MM.1S (cell line): Measurements from ENCODE around the gene DSTN.

Experiments
- DNase-seq: peaks from one replicate; pipeline ENCODE4 v3.0.0-alpha.2; 2015
- H2AFZ ChIP-seq: fragments of 300-600 bp; sonication (generic); 2 replicates; pipeline ENCODE4 v1.6.0; 2016; ENCODE audit warnings: antibody characterized with exemption, low read length
- H3F3A ChIP-seq: fragments of 300-600 bp; sonication (generic); 2 replicates; pipeline ENCODE4 v1.6.1; 2016; ENCODE audit warnings: mild to moderate bottlenecking, antibody characterized with exemption, low read length, moderate library complexity, mixed read lengths; ENCODE audit not compliant: insufficient read depth
- H3K27ac ChIP-seq: fragments of 300-600 bp; sonication (generic); 2 replicates; pipeline ENCODE4 v1.5.1; 2016; ENCODE audit warnings: mild to moderate bottlenecking, low read length
- H3K27me3 ChIP-seq: fragments of 300-600 bp; sonication (generic); replicated peaks from 2 replicates; pipeline ENCODE4 v1.6.0; 2016; ENCODE audit warnings: low read length; ENCODE audit not compliant: insufficient read depth
- H3K36me3 ChIP-seq: fragments of 300-600 bp; sonication (generic); replicated peaks from 2 replicates; pipeline ENCODE4 v1.6.1; 2016; ENCODE audit warnings: mild to moderate bottlenecking, low read length, mixed read lengths; ENCODE audit not compliant: insufficient read depth
- H3K4me1 ChIP-seq: fragments of 300-600 bp; sonication (generic); 2 replicates; pipeline ENCODE4 v1.6.1; 2016; ENCODE audit warnings: low read length, mixed read lengths
- H3K4me2 ChIP-seq: fragments of 300-600 bp; sonication (generic); 2 replicates; pipeline ENCODE4 v1.6.0; 2016; ENCODE audit warnings: low read depth, low read length
- H3K4me3 ChIP-seq: fragments of 300-600 bp; sonication (generic); 2 replicates; pipeline ENCODE4 v1.5.1; 2016; ENCODE audit warnings: low read length, mixed read lengths
- H3K79me2 ChIP-seq: fragments of 300-600 bp; sonication (generic); 2 replicates; pipeline ENCODE4 v1.6.1; 2016; ENCODE audit warnings: mixed run types, low read length, mixed read lengths
- H3K9ac ChIP-seq: fragments of 300-600 bp; sonication (generic); 2 replicates; pipeline ENCODE4 v1.6.1; 2016; ENCODE audit warnings: low read length, mixed read lengths
- H3K9me2 ChIP-seq: fragments of 300-600 bp; sonication (generic); replicated peaks from 2 replicates; pipeline ENCODE4 v1.6.1; 2016; ENCODE audit warnings: mild to moderate bottlenecking, low read length, mixed read lengths; ENCODE audit not compliant: insufficient read depth
- H3K9me3 ChIP-seq: fragments of 300-600 bp; sonication (generic); replicated peaks from 2 replicates; pipeline ENCODE4 v1.6.1; 2016; ENCODE audit warnings: mild to moderate bottlenecking, low read length, mixed read lengths; ENCODE audit not compliant: insufficient read depth
- H4K20me1 ChIP-seq: fragments of 300-600 bp; sonication (generic); 2 replicates; pipeline ENCODE4 v1.6.1; 2016; ENCODE audit warnings: mild to moderate bottlenecking, low read length, moderate library complexity, mixed read lengths; ENCODE audit not compliant: insufficient read depth
- CTCF ChIP-seq: fragments of 300-600 bp; sonication (generic); IDR thresholded peaks from 2 replicates; pipeline ENCODE4 v1.5.1; 2016; ENCODE audit warnings: antibody characterized with exemption, low read length, mixed read lengths
- EZH2 ChIP-seq: fragments of 300-600 bp; sonication (generic); optimal IDR thresholded peaks from 2 replicates; pipeline ENCODE3; 2017; ENCODE audit warnings: low read depth, mild to moderate bottlenecking, antibody characterized with exemption, low read length, mixed read lengths
- EZH2phosphoT487 ChIP-seq: fragments of 300-600 bp; sonication (generic); IDR thresholded peaks from 2 replicates; pipeline ENCODE4 v1.6.1; 2018; ENCODE audit warnings: antibody characterized with exemption, low read length

The DSTN gene

GRCh38 chr20:17646209-17646960 lies 76.5 kb downstream of the DSTN start:
- no peak overlapping the region for H3K4me3 ChIP-seq
- TF ChIP-seq CTCF: no peak
- TF ChIP-seq EZH2phosphoT487: no peak
- no peak for TF ChIP-seq EZH2
- no peak overlapping the region for H3K4me2 ChIP-seq
- H4K20me1 ChIP-seq: peaks cover 77% of the 10 kb centered on the region
- no peak overlapping the region for H3K9ac ChIP-seq
- H3K9me3 ChIP-seq: no peaks in the 10 kb centered on the region
- H3K27me3 ChIP-seq: no peaks in the 10 kb centered on the region
- no peak overlapping the region for H2AFZ ChIP-seq
- H3K36me3 ChIP-seq: peaks cover 8% of the 10 kb centered on the region
- H3K4me1 ChIP-seq: no peaks in the 10 kb centered on the region
- no peak for DNase-seq
- H3K79me2 ChIP-seq: peaks cover 99% of the 10 kb centered on the region
- H3K27ac ChIP-seq: no peak overlapping the region
- H3F3A ChIP-seq: no peaks in the 10 kb centered on the region; the same call in none of the 2 replicates
- H3K9me2 ChIP-seq: no peaks in the 10 kb centered on the region

- Histone ChIP-seq H2AFZ (no peak overlapping the region), H3K4me1 (no peaks in the 10 kb centered on the region), H3K9me3 (no peaks in the 10 kb centered on the region), H3K36me3 (peaks cover 8% of the 10 kb centered on the region), H4K20me1 (peaks cover 75% of the 10 kb centered on the region), H3K4me3 (no peak overlapping the region), H3K79me2 (peaks cover 99% of the 10 kb centered on the region), H3K27me3 (no peaks in the 10 kb centered on the region), H3K9me2 (no peaks in the 10 kb centered on the region), H3K9ac (no peak overlapping the region), H3K4me2 (no peak overlapping the region), H3F3A (no peaks in the 10 kb centered on the region; the same call in none of the 2 replicates), H3K27ac (no peak overlapping the region)
- DNase-seq: no peak
- no peak for TF ChIP-seq EZH2phosphoT487
- TF ChIP-seq CTCF: no peak
- no peak for TF ChIP-seq EZH2
These were observed 77.1 kb downstream of the DSTN start for GRCh38 chr20:17646961-17647301.

- no peaks in the 10 kb centered on the region for H3K4me1 ChIP-seq
- no peak for DNase-seq
- H3K9me3 ChIP-seq: no peaks in the 10 kb centered on the region
- H4K20me1 ChIP-seq: peaks cover 75% of the 10 kb centered on the region
- H3K27ac ChIP-seq: no peak overlapping the region
- no peaks in the 10 kb centered on the region for H3K27me3 ChIP-seq
- no peak overlapping the region for H3K9ac ChIP-seq
- no peaks in the 10 kb centered on the region for H3K9me2 ChIP-seq
- H2AFZ ChIP-seq: no peak overlapping the region
- no peak for TF ChIP-seq CTCF
- no peak for TF ChIP-seq EZH2
- no peak for TF ChIP-seq EZH2phosphoT487
- no peak overlapping the region for H3K4me2 ChIP-seq
- no peaks in the 10 kb centered on the region; the same call in none of the 2 replicates for H3F3A ChIP-seq
- no peak overlapping the region for H3K4me3 ChIP-seq
- H3K79me2 ChIP-seq: peaks cover 99% of the 10 kb centered on the region
- H3K36me3 ChIP-seq: peaks cover 5% of the 10 kb centered on the region
These were observed 77.8 kb downstream of the DSTN start for GRCh38 chr20:17647391-17648314.
